PFSK-1 (cell line): ENCODE results near the gene BNC2.

Experiments
- FOXP2 ChIP-seq: optimal IDR thresholded peaks from 2 replicates; pipeline ENCODE3; 2011; ENCODE audit warnings: borderline replicate concordance, control low read depth, inconsistent platforms; ENCODE audit not compliant: insufficient read depth; ENCODE audit errors: extremely low read length, extremely low read depth
- POLR2AphosphoS5 ChIP-seq: IDR thresholded peaks from 2 replicates; pipeline ENCODE4 v1.6.1; 2012; ENCODE audit warnings: low read depth, mild to moderate bottlenecking, control low read depth, low read length, moderate library complexity
- REST ChIP-seq, 2 experiments: IDR thresholded peaks; 2 replicates each; pipeline versions ENCODE4 v1.6.1 to v1.8.0; 2011 to 2012; ENCODE audit warnings: low read depth in 2 of 2, low read length in 2 of 2, control low read depth in 1 of 2, inconsistent platforms in 1 of 2, mild to moderate bottlenecking in 1 of 2, moderate library complexity in 1 of 2; ENCODE audit not compliant: insufficient read depth in 1 of 2
- SIN3A ChIP-seq: IDR thresholded peaks from 2 replicates; pipeline ENCODE4 v1.6.1; 2012; ENCODE audit warnings: mild to moderate bottlenecking, low read length, moderate library complexity, borderline replicate concordance; ENCODE audit not compliant: insufficient read depth
- TAF1 ChIP-seq: IDR thresholded peaks from 2 replicates; pipeline ENCODE4 v1.6.1; 2012; ENCODE audit warnings: low read length, control low read depth, borderline replicate concordance; ENCODE audit not compliant: insufficient read depth

DNA sequence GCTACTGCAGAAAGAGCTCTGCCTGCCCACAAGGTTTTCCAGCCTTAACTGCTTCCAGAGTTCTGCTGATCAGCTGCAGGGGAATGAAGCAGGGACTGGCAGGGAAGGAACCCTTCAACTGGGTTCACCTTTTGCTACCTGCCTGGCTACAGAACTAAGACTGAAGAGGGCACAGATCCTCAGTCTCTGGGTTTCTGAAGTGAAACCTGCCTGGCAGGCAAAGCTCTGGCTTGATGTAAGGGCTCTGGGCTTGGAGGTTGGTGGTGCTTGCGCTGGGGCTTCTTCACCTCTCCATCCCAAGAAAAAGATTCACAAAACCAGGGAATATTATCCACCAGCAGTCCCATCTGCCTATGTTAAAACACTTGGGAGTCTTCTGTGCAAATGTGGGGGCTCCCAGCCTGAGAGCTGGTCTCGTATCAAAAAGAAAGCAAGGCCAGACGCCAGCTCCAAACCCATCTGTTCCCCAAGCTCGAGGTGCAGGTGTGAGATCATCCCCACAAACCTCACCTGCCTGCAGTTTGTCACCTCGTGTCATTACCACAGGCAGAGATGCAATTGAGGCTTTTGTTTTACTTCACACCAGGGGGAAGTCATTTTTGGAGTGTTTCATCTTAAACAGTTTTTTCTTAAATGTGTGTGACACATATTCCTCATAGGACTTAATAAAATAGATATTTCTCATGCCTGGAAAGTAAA lies 58.3 kb downstream of the BNC2 start:
- TF ChIP-seq POLR2AphosphoS5 (no peak), REST (IDR thresholded peaks at IDR 0.05; ENCODE audit: insufficient read depth in 1 of 2, low read depth in 2 of 2, low read length in 2 of 2) (no peak), TAF1 (no peak), FOXP2 (no peak), SIN3A (no peak)
